Measurements from ENCODE around the gene OR5I1. TPM values are rescaled to one million over a fixed set of nuclear protein-coding genes. Genes with fewer than 3 reads are reported as not detected.
"Not testable (repeated sequence)": the region's sequence is repeated elsewhere in the genome, so short reads cannot be mapped to it uniquely, and the experiment has no call there.

The OR5I1 gene
- total RNA-seq, 1 donor from 2014 or later = not detected

GRCh38 chr11:55902308-55902707 lies 33.9 kb downstream of the OR5I1 start:
- TF ChIP-seq CTCF (IDR thresholded peaks at IDR 0.05) = no peak
- Mint-ChIP-seq H3K27me3 (ENCODE audit: low read depth) (no peaks in the 10 kb centered on the region), H3K27ac (ENCODE audit: unreplicated experiment) (no peak overlapping the region), H3K36me3 (ENCODE audit: low read depth) (no peaks in the 10 kb centered on the region), H3K4me1 (ENCODE audit: low read depth) (no peaks in the 10 kb centered on the region), H3K9me3 (ENCODE audit: low read depth) (peaks cover 20% of the 10 kb centered on the region), H3K4me3 (ENCODE audit: unreplicated experiment) (no peak overlapping the region)
- no peak for DNase-seq (ENCODE audit: low spot score)

GRCh38 chr11:55895216-55895615 lies 41.0 kb downstream of the OR5I1 start:
- no peak overlapping the region for H3K27ac Mint-ChIP-seq (ENCODE audit: unreplicated experiment)
- peaks cover 28% of the 10 kb centered on the region for H3K9me3 Mint-ChIP-seq (ENCODE audit: low read depth)
- no peaks in the 10 kb centered on the region for H3K36me3 Mint-ChIP-seq (ENCODE audit: low read depth)
- no peak for DNase-seq (ENCODE audit: low spot score)
- H3K27me3 Mint-ChIP-seq (ENCODE audit: low read depth) = no peaks in the 10 kb centered on the region
- H3K4me1 Mint-ChIP-seq (ENCODE audit: low read depth) = no peaks in the 10 kb centered on the region
- TF ChIP-seq CTCF (IDR thresholded peaks at IDR 0.05) = no peak
- no peak overlapping the region for H3K4me3 Mint-ChIP-seq (ENCODE audit: unreplicated experiment)

GRCh38 chr11:55885481-55885880 lies 50.7 kb downstream of the OR5I1 start:
- H3K4me1 Mint-ChIP-seq (ENCODE audit: low read depth); H3K36me3 Mint-ChIP-seq (ENCODE audit: low read depth); H3K4me3 Mint-ChIP-seq (ENCODE audit: unreplicated experiment); H3K27me3 Mint-ChIP-seq (ENCODE audit: low read depth); H3K27ac Mint-ChIP-seq (ENCODE audit: unreplicated experiment); DNase-seq (ENCODE audit: low spot score): not testable (repeated sequence)
- peaks cover 27% of the 10 kb centered on the region for H3K9me3 Mint-ChIP-seq (ENCODE audit: low read depth)

Other genes with a start within 250 kb of the OR5I1 start
- not detected in 3 replicates for gene OR5D13, start 163.0 kb downstream of the OR5I1 start, total RNA-seq
- gene OR5D14, start 140.8 kb downstream of the OR5I1 start, total RNA-seq = not detected in 3 replicates
- not detected in 3 replicates for gene OR5L1, start 125.0 kb downstream of the OR5I1 start, total RNA-seq
- not detected in 3 replicates for gene OR5D18, start 116.8 kb downstream of the OR5I1 start, total RNA-seq
- not detected in 3 replicates for gene OR5L2, start 109.2 kb downstream of the OR5I1 start, total RNA-seq
- not detected in 3 replicates for gene OR5D16, start 97.6 kb downstream of the OR5I1 start, total RNA-seq
- not detected in 3 replicates for gene TRIM51, start 53.1 kb downstream of the OR5I1 start, total RNA-seq
- not detected in 3 replicates for gene OR5W2, start 21.8 kb downstream of the OR5I1 start, total RNA-seq
- gene OR10AG1, start 33.5 kb upstream of the OR5I1 start, total RNA-seq = not detected in 3 replicates
- not detected in 3 replicates for gene OR5F1, start 58.2 kb upstream of the OR5I1 start, total RNA-seq
- not detected in 3 replicates for gene OR5AS1, start 91.3 kb upstream of the OR5I1 start, total RNA-seq
- gene OR8I2, start 156.9 kb upstream of the OR5I1 start, total RNA-seq = not detected in 3 replicates
- gene OR8H2, start 167.3 kb upstream of the OR5I1 start, total RNA-seq = not detected in 3 replicates
- not detected in 3 replicates for gene OR8H3, start 186.0 kb upstream of the OR5I1 start, total RNA-seq
- not detected in 3 replicates for gene OR8J3, start 203.8 kb upstream of the OR5I1 start, total RNA-seq
- gene OR8K5, start 223.9 kb upstream of the OR5I1 start, total RNA-seq = not detected in 3 replicates
- gene OR5J2, start 240.2 kb upstream of the OR5I1 start, total RNA-seq = not detected in 3 replicates